Activated CD8-positive, alpha-beta memory T cell treated with anti-CD3 and anti-CD28 coated beads, Interleukin-2, amount 50 U/mL, for 24 hours (primary cell): Measurements from ENCODE around the gene CUX1.
"Not testable (repeated sequence)": the region's sequence is repeated elsewhere in the genome, so short reads cannot be mapped to it uniquely, and the experiment has no call there.

Source experiments
- DNase-seq: peaks from one replicate; pipeline ENCODE4 v3.0.0-alpha.2; 2020; ENCODE audit errors: extremely low read depth

CUX1 gene

GRCh38 chr7:102312317-102312716, 494.9 kb downstream of the CUX1 start:
- no peak for DNase-seq

GRCh38 chr7:102313997-102314780, 496.8 kb downstream of the CUX1 start:
- DNase-seq: no peak

- DNase-seq: no peak
Measured at GRCh38 chr7:102317231-102318059, 500.0 kb downstream of the CUX1 start.

- DNase-seq: no peak
Measured at GRCh38 chr7:102318482-102318971, 501.1 kb downstream of the CUX1 start.

- DNase-seq: no peak
Measured at GRCh38 chr7:102319671-102320070, 502.2 kb downstream of the CUX1 start.

GRCh38 chr7:102320181-102320580, 502.8 kb downstream of the CUX1 start:
- DNase-seq: no peak

GRCh38 chr7:102320601-102321350, 503.4 kb downstream of the CUX1 start:
- no peak for DNase-seq

GRCh38 chr7:102321351-102322201, 504.1 kb downstream of the CUX1 start:
- no peak for DNase-seq

- no peak for DNase-seq
Measured at GRCh38 chr7:102322202-102322715, 504.8 kb downstream of the CUX1 start.

- no peak for DNase-seq
Measured at GRCh38 chr7:102323914-102324195, 506.4 kb downstream of the CUX1 start.

- not testable (repeated sequence) for DNase-seq
Measured at GRCh38 chr7:102325106-102325505, 507.7 kb downstream of the CUX1 start.

- no peak for DNase-seq
Measured at GRCh38 chr7:102326157-102326889, 508.9 kb downstream of the CUX1 start.

- not testable (repeated sequence) for DNase-seq
Measured at GRCh38 chr7:102327183-102327582, 509.8 kb downstream of the CUX1 start.

- DNase-seq: not testable (repeated sequence)
Measured at GRCh38 chr7:102328863-102329262, 511.4 kb downstream of the CUX1 start.

- not testable (repeated sequence) for DNase-seq
Measured at GRCh38 chr7:102329366-102329765, 511.9 kb downstream of the CUX1 start.

- DNase-seq: not testable (repeated sequence)
Measured at GRCh38 chr7:102330666-102331460, 513.4 kb downstream of the CUX1 start.
